ENCODE measurements around the gene HSPA8. TPM values are rescaled to one million over a fixed set of nuclear protein-coding genes. Genes with fewer than 3 reads are reported as not detected.

HSPA8 gene
- total and polyA plus RNA-seq, 2 of the 4 experiments (the other 2 are of a cell fraction) = 2,309 to 4,346 TPM

DNA sequence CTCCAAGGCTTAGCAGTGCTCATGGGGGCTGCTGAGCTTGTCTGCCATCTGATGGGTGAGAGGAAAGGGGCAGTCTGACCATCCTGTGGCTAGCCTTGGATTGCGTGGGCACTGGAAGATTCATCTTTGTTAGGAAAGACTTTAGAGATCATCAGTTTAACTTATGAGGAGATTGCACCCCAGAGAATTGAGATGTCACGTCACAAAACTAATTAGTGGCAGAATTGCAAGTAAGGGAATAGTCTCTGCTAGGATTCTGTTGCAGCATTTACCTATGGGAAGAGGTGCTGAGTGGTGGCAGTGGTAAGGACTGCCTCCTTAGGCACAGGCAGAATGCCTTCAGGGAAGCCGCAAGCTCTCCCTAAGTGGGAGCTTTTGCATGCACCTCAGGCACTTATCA lies 42.8 kb upstream of the HSPA8 start (continued):
- no peak for TF ChIP-seq BHLHE40 (IDR thresholded peaks at IDR 0.05; ENCODE audit: low read depth, low read length)
- no peak for TF ChIP-seq MXI1 (IDR thresholded peaks at IDR 0.05; ENCODE audit: borderline replicate concordance, low read depth, low read length)
- no peak for TF ChIP-seq MAZ (IDR thresholded peaks at IDR 0.05; ENCODE audit: borderline replicate concordance, low read depth, low read length)
- no peak for TF ChIP-seq RFX5 (IDR thresholded peaks at IDR 0.05; ENCODE audit: low read depth, low read length)
- no peak for TF ChIP-seq SMC3 (IDR thresholded peaks at IDR 0.05; ENCODE audit: low read depth, low read length)

DNA sequence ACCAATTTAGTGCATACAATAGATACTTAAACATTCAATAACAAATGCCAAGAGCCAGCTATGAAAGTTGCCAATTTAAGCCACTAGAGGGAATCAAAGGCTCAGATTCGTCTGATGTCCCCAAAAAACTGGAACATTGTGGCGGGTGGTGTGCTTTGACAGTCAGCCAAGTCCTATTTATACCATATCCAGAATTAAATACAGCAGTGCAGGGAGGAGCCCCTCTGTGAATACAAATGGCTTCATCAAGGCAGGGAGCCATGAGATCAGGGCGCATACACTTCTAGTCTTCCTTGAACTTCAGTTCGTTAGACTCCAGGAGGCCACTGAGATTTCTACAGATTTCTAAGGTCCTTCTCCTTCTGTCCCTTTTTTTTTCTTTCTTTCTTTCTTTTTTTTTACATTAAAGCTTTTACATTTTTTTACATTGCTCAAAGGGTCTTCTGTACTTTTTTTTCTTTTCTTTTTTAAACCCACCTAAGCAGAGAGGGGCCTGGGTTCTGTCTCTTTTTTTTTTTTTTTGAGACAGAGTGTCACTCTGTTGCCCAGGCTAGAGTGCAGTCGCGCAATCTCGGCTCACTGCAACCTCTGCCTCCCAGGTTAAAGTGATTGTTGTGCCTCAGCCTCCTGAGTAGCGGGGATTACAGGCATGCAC lies 41.5 kb upstream of the HSPA8 start:
- no peak overlapping the region; the same call in 1 of the 2 replicates for H2BK120ac ChIP-seq (ENCODE audit: low read depth, low read length)
- H3K4me2 ChIP-seq (ENCODE audit: low read depth, low read length) = no peak overlapping the region
- TF ChIP-seq RCOR1 (IDR thresholded peaks at IDR 0.05; ENCODE audit: insufficient replicate concordance, low read length) = no peak
- no peak for TF ChIP-seq FOS (IDR thresholded peaks at IDR 0.05; ENCODE audit: low read depth, low read length)
- no peak for TF ChIP-seq MXI1 (IDR thresholded peaks at IDR 0.05; ENCODE audit: borderline replicate concordance, low read depth, low read length)
- TF ChIP-seq POLR2A (IDR thresholded peaks at IDR 0.05; ENCODE audit: low read depth, low read length) = no peak
- TF ChIP-seq SMC3 (IDR thresholded peaks at IDR 0.05; ENCODE audit: low read depth, low read length) = peak; percentile 77
- TF ChIP-seq MAZ (IDR thresholded peaks at IDR 0.05; ENCODE audit: borderline replicate concordance, low read depth, low read length) = no peak
- TF ChIP-seq RAD21 (IDR thresholded peaks at IDR 0.05; ENCODE audit: low read length) = peak; percentile 83
- TF ChIP-seq RFX5 (IDR thresholded peaks at IDR 0.05; ENCODE audit: low read depth, low read length) = no peak
- no peak for TF ChIP-seq MAFK (IDR thresholded peaks at IDR 0.05; ENCODE audit: low read depth, low read length)
- TF ChIP-seq, protein P1, sequence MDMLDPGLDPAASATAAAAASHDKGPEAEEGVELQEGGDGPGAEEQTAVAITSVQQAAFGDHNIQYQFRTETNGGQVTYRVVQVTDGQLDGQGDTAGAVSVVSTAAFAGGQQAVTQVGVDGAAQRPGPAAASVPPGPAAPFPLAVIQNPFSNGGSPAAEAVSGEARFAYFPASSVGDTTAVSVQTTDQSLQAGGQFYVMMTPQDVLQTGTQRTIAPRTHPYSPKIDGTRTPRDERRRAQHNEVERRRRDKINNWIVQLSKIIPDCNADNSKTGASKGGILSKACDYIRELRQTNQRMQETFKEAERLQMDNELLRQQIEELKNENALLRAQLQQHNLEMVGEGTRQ (IDR thresholded peaks at IDR 0.05; ENCODE audit: low read depth, low read length) = no peak
- no peak for TF ChIP-seq NFE2L2 (IDR thresholded peaks at IDR 0.05; ENCODE audit: low read depth, low read length)
- TF ChIP-seq CHD1 (IDR thresholded peaks at IDR 0.05; ENCODE audit: low read depth, low read length) = no peak
- no peak for TF ChIP-seq CEBPB (IDR thresholded peaks at IDR 0.05; ENCODE audit: low read depth, low read length)

More for the DNA sequence above, 41.5 kb upstream of the HSPA8 start:
- dilution Hi-C loops (cut with HindIII; ENCODE audit: low sequenced_read_pairs, unreplicated experiment) = loop anchor here (25.0 kb wide), 1 partner anchor 159 kb away; no protein-coding TSS in a partner anchor
- H3K36me3 ChIP-seq (ENCODE audit: control insufficient read depth, insufficient read depth, low read length) = peaks cover 8% of the 10 kb centered on the region
- peak overlapping the region; percentile 81 for H4K91ac ChIP-seq (ENCODE audit: insufficient read depth, low read depth, low read length)
- WGBS, 2 experiments (ENCODE audit: extremely low coverage in 2 of 2, insufficient read length in 1 of 2) = 7% methylated on average over 2 of the region's 8 CpGs; no CpG with 5 or more reads in 1 of the 2 experiments
- DNase-seq (peak; percentile 75), ATAC-seq (ENCODE audit: low read depth) (peak; percentile 50)
- no peak overlapping the region for H3K14ac ChIP-seq (replicated peaks; ENCODE audit: low read depth, low read length)
- intact Hi-C loops (cut with micrococcal nuclease) = loop anchor here (1.0 kb wide), 2 partner anchors 144 to 375 kb away; no protein-coding TSS in a partner anchor
- peaks cover 10% of the 10 kb centered on the region for H4K20me1 ChIP-seq (ENCODE audit: insufficient read depth, low read length)
- POLR2A ChIA-PET (ENCODE audit: unreplicated experiment) = interaction anchor here (0.8 to 0.9 kb wide), 2 partner anchors 20 to 92 kb away, joined by 3 read pairs; partner anchors contain the start of gene CLMP
- in situ Hi-C loops (cut with MboI; ENCODE audit: low sequenced_read_pairs) = loop anchor here (10.0 kb wide), 1 partner anchor 371 kb away; no protein-coding TSS in a partner anchor
- peak overlapping the region; percentile 66 for H3K4ac ChIP-seq (ENCODE audit: low read depth, low read length)
- CTCF ChIA-PET = interaction anchor here (0.6 to 3.2 kb wide), 17 partner anchors 9 to 1159 kb away, joined by 3 to 19 read pairs (median 3); no protein-coding TSS in a partner anchor
- no peak overlapping the region for H2AK9ac ChIP-seq (replicated peaks; ENCODE audit: low read depth, low read length, poor library complexity)
- H3K27ac ChIP-seq (ENCODE audit: insufficient read depth, low read length) = no peak overlapping the region
- H3K4me1 ChIP-seq (ENCODE audit: control insufficient read depth, insufficient read depth, low read length) = peaks cover 10% of the 10 kb centered on the region
- peak overlapping the region; percentile 49; the same call in 1 of the 2 replicates for H3K56ac ChIP-seq (ENCODE audit: extremely low read depth, insufficient read depth, low read length)
- BruUV-seq (replicated peaks) = no TSS peak
- no peak overlapping the region for H2BK20ac ChIP-seq (ENCODE audit: low read depth, low read length)
- peaks cover 34 to 67% of the 10 kb centered on the region in 2 experiments for H3K79me1 ChIP-seq (ENCODE audit: low read depth in 1 of 2, low read length in 2 of 2)
- no peaks in the 10 kb centered on the region for H3K27me3 ChIP-seq (ENCODE audit: control insufficient read depth, insufficient read depth, low read length)
- H3K4me3 ChIP-seq (ENCODE audit: insufficient read depth, low read depth, low read length) = no peak overlapping the region
- H2BK15ac ChIP-seq (ENCODE audit: low read depth, low read length) = no peak overlapping the region
- no peak overlapping the region for H4K5ac ChIP-seq (ENCODE audit: low read depth, low read length)
- no peak overlapping the region for H2BK5ac ChIP-seq (ENCODE audit: low read depth, low read length, poor library complexity, severe bottlenecking)
- H2AK5ac ChIP-seq (ENCODE audit: low read depth, low read length) = no peak overlapping the region
- H2AFZ ChIP-seq (replicated peaks; ENCODE audit: low read length, poor library complexity) = peak overlapping the region; percentile 83
- H3K18ac ChIP-seq (ENCODE audit: low read depth, low read length) = no peak overlapping the region
- H4K8ac ChIP-seq (ENCODE audit: low read depth in 2 of 2, low read length in 2 of 2) = peak overlapping the region in 1 of 2 experiments; percentile 68; a peak in 1 of 4 replicates
- H3K23ac ChIP-seq (ENCODE audit: low read depth, low read length) = no peak overlapping the region
- H3K9me3 ChIP-seq (ENCODE audit: control insufficient read depth, insufficient read depth, low read length) = no peaks in the 10 kb centered on the region
- H3K9me1 ChIP-seq (ENCODE audit: insufficient read depth, low read length) = peaks cover 10% of the 10 kb centered on the region
- no peak overlapping the region for H3K9ac ChIP-seq (ENCODE audit: low read depth, low read length)
